Heart right ventricle (tissue), 16 donors: ENCODE measurements around the gene ARSJ. TPM values are rescaled to one million over a fixed set of nuclear protein-coding genes. Genes with fewer than 3 reads are reported as not detected.

ENCODE experiments used
- ATAC-seq, 8 donors: fragments of 200-7000 bp; cut with Tn5 transposase; one replicate each; pipeline ENCODE4 v1.9.1; 2020; ENCODE audit warnings: mild to moderate bottlenecking in 8 of 8, moderate library complexity in 8 of 8, moderate number of reproducible peaks in 1 of 8
- DNase-seq, 2 donors: peaks; one replicate each; pipeline ENCODE4 v3.0.0-alpha.2; 2020
- H3K27ac ChIP-seq, 10 donors: fragments of 200-600 bp; sonication (generic) in 2 of 10; one replicate each; pipeline versions ENCODE4 v1.5.0 to v1.8.0; 2020 to 2022; ENCODE audit warnings: mild to moderate bottlenecking in 3 of 10
- H3K27me3 ChIP-seq, 7 donors: fragments of 200-600 bp; one replicate each; pipeline ENCODE4 v1.8.0; 2021 to 2022; ENCODE audit warnings: mild to moderate bottlenecking in 2 of 7
- H3K36me3 ChIP-seq, 9 donors: fragments of 200-600 bp; sonication (generic) in 1 of 9; one replicate each; pipeline versions ENCODE4 v1.5.0 to v1.8.0; 2020 to 2022; ENCODE audit warnings: mild to moderate bottlenecking in 2 of 9
- H3K4me1 ChIP-seq, 9 donors: fragments of 200-600 bp; sonication (generic) in 1 of 9; one replicate each; pipeline versions ENCODE4 v1.5.0 to v1.8.0; 2020 to 2022; ENCODE audit warnings: mild to moderate bottlenecking in 4 of 9
- H3K4me3 ChIP-seq, 10 donors: fragments of 200-600 bp; sonication (generic) in 2 of 10; one replicate each; pipeline versions ENCODE4 v1.5.0 to v1.8.0; 2020 to 2022; ENCODE audit warnings: mild to moderate bottlenecking in 7 of 10, moderate library complexity in 2 of 10
- H3K9me3 ChIP-seq, 11 donors: fragments of 200-600 bp in 10 of 11; sonication (generic) in 2 of 11; one replicate each; pipeline versions ENCODE4 v1.5.0 to v1.8.0; 2013 to 2022; ENCODE audit warnings: mild to moderate bottlenecking in 2 of 11, control low read depth in 1 of 11, moderate library complexity in 1 of 11
- WGBS, 2 donors: extraction: QIAGEN DNeasy Blood & Tissue Kit; methylation state at CpG; one replicate each; pipeline ENCODE4 v1.1.7; 2013; ENCODE audit warnings: inconsistent platforms in 1 of 2; 5-methylcytosine and 5-hydroxymethylcytosine counted together
- intact Hi-C, 10 donors: fragments of 100-400 bp; cut with DNase I; formaldehyde crosslinking; loops; one replicate each; pipeline versions ENCODE4 v1.11.1 to v1.14.2; 2022
- polyA plus RNA-seq, 2 donors: library from polyadenylated mRNA; stranded (reverse); fragments of 200-250 nt; gene quantifications; one replicate each; pipeline ENCODE4 v1.2.3, GENCODE V29; 2013
- total RNA-seq, 10 donors: library from RNA; stranded (reverse); fragmentation: NEBNext Ultra II Directional in 3 of 10; extraction: Animal tissue kit (Norgen Biotek cat#: 25700) in 3 of 10; gene quantifications; one replicate each; pipeline versions ENCODE4 v1.2.1 to v1.2.4, GENCODE V29; 2021 to 2023
- TF ChIP-seq, protein P1 (sequence below), 9 donors: fragments of 200-600 bp; sonication (generic) in 2 of 9; IDR thresholded peaks; one replicate each; pipeline versions ENCODE4 v1.5.0 to v1.8.0; 2021 to 2022; ENCODE audit warnings: antibody characterized with exemption in 9 of 9, mild to moderate bottlenecking in 5 of 9, moderate library complexity in 1 of 9
- donor health status: Arrhythmogenic right ventricular cardiomyopathy.
- donor health status: ischemic (EF 13 %, LVEDD 7.1; RV severe dilation, severe dysfunction).
- donor health status: healthy with polysubstance abuse.
- donor health status: DM: no; HTN: yes; CAD: no.
- donor health status: DM: no; HTN: no; CAD: no.
- donor health status: ischemic (EF 25% LVEDD 6.9; RV normal size, moderate dysfunction).
- donor health status: ischemic (EF 25% LVEDD 5.7; RV mildly dilated, moderate dysfunction).
- donor health status: healthy.
- donor health status: DM: yes; HTN: yes; CAD: no.
- donor health status: Ischemic cardiomyopathy.
- donor health status: ischemic (EF 35%, LVEDD 5.7; RV mildly dilated, moderate dysfunction).
- donor health status: nonischemic (EF 11% LVEDD 7.7; RV severe dilation, severe dysfunction).
- donor health status: DM: yes; HTN: yes; CAD: no.
- donor health status: PGD.
- donor health status: ischemic (EF 29% LVEDD 5.4; RV normal size, mild dysfunction).
- donor health status: nonischemic (EF 23%, LVEDD 6.1; RV moderate dilation, normal function).

ARSJ gene
- total and polyA plus RNA-seq, 12 donors = 0.44 to 6.6 (median 1.2) TPM

- no peak for ATAC-seq
- Histone ChIP-seq H3K4me3 (no peak overlapping the region), H3K27me3 (no peaks in the 10 kb centered on the region), H3K27ac (no peak overlapping the region), H3K36me3 (no peaks in the 10 kb centered on the region), H3K9me3 (no peaks in the 10 kb centered on the region), H3K4me1 (peaks cover 0 to 3% (median 0%) of the 10 kb centered on the region in 9 donors)
- 38 to 52% methylated on average over 1 of the region's 1 CpG for WGBS, 2 donors
- DNase-seq = no peak
- TF ChIP-seq, protein P1, sequence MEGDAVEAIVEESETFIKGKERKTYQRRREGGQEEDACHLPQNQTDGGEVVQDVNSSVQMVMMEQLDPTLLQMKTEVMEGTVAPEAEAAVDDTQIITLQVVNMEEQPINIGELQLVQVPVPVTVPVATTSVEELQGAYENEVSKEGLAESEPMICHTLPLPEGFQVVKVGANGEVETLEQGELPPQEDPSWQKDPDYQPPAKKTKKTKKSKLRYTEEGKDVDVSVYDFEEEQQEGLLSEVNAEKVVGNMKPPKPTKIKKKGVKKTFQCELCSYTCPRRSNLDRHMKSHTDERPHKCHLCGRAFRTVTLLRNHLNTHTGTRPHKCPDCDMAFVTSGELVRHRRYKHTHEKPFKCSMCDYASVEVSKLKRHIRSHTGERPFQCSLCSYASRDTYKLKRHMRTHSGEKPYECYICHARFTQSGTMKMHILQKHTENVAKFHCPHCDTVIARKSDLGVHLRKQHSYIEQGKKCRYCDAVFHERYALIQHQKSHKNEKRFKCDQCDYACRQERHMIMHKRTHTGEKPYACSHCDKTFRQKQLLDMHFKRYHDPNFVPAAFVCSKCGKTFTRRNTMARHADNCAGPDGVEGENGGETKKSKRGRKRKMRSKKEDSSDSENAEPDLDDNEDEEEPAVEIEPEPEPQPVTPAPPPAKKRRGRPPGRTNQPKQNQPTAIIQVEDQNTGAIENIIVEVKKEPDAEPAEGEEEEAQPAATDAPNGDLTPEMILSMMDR (IDR thresholded peaks at IDR 0.05) = no peak
- intact Hi-C loops = loop anchor here in 2 of 10 donors (10.0 kb wide), 1 partner anchor 98 kb away; no protein-coding TSS in a partner anchor
These were observed 96.8 kb downstream of the ARSJ start for GRCh38 chr4:113882668-113883067.

DNA sequence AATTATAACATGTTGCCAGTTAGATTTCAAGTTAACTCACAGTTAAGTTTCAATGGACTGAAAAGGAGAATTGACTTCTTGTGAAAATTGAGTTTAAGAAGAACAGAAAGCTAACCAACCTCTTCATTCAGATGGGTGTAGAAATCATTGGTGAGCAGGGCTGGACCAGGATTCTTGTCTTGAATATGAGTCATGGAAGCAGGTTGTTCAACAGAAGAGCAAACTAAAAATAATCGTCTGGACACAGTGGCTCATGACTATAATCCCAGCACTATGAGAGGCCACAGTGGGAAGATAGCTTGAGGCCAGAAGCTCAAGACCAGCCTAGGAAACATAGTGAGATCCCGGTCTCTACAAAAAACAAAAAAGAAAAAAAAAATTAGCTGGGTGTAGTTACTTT is 98.2 kb downstream of the ARSJ start:
- H3K4me3 ChIP-seq = no peak overlapping the region
- intact Hi-C loops = loop anchor here in 2 of 10 donors (10.0 kb wide), 1 partner anchor 96 kb away; no protein-coding TSS in a partner anchor
- no peak for ATAC-seq
- H3K27me3 ChIP-seq = no peaks in the 10 kb centered on the region
- H3K36me3 ChIP-seq = no peaks in the 10 kb centered on the region
- 69 to 74% methylated on average over 2 of the region's 2 CpGs for WGBS, 2 donors
- H3K9me3 ChIP-seq = no peaks in the 10 kb centered on the region
- no peak overlapping the region for H3K27ac ChIP-seq
- no peak for DNase-seq
- peaks cover 0 to 3% (median 0%) of the 10 kb centered on the region in 9 donors for H3K4me1 ChIP-seq
- TF ChIP-seq, protein P1 (IDR thresholded peaks at IDR 0.05) = no peak

DNA sequence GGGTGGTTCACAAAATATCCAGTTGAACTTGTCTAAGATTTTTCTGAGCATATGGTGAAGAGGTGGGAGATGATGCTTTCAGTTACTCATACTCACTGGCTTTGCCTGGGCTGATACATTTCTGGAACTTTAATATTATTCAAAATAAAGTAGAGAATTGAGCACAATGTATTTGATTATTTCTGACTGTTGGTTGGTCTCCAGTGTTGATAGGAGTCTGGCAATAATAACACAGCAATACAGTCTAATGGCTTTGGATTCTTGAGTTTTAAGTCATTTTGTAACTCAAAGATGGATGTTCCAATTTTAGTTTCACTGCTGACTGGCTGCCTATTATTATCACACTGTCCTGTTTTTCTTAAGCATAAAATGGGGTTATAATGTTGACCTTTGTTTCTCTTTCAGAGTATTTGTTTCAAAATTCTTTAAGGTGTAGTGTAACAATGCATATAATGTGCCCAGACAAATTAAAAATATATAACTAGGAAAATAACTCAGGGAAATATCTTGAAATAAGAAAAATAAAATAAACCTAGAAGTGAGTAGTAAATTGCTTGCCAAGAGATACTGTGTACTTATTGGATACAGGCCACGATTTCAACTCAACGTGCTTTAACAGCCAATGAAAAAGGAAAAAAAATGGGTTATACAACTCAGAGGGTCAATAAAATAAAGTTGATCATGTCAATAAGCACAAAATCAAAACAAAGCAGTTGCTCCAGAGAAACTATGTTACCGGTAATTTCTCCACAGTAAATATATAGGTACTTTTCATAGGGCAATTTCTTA is 99.0 kb downstream of the ARSJ start:
- WGBS, 2 donors = 51 to 61% methylated on average over 3 of the region's 3 CpGs
- no peaks in the 10 kb centered on the region for H3K36me3 ChIP-seq
- ATAC-seq (peak in 2 of 8 donors; percentile 16 to 37), DNase-seq (no peak)
- intact Hi-C loops = loop anchor here in 2 of 10 donors (10.0 kb wide), 1 partner anchor 96 kb away; no protein-coding TSS in a partner anchor
- no peaks in the 10 kb centered on the region for H3K27me3 ChIP-seq
- no peaks in the 10 kb centered on the region for H3K9me3 ChIP-seq
- TF ChIP-seq, protein P1 (IDR thresholded peaks at IDR 0.05) = no peak
- H3K27ac ChIP-seq = no peak overlapping the region
- no peak overlapping the region for H3K4me3 ChIP-seq
- H3K4me1 ChIP-seq = peaks cover 0 to 3% (median 0%) of the 10 kb centered on the region in 9 donors

- Histone ChIP-seq H3K27ac (no peak overlapping the region), H3K27me3 (no peaks in the 10 kb centered on the region), H3K4me3 (no peak overlapping the region), H3K9me3 (no peaks in the 10 kb centered on the region), H3K4me1 (peaks cover 0 to 3% (median 0%) of the 10 kb centered on the region in 9 donors), H3K36me3 (no peaks in the 10 kb centered on the region)
- no peak for DNase-seq
- no peak for ATAC-seq
- TF ChIP-seq, protein P1 (IDR thresholded peaks at IDR 0.05) = peak in 3 of 9 donors; percentile 8 to 17 (median 11)
- intact Hi-C loops = no loop called here
- WGBS, 2 donors = 30 to 31% methylated on average over 3 of the region's 3 CpGs
These were observed 100.8 kb downstream of the ARSJ start for GRCh38 chr4:113878668-113879067.
